PFSK-1 (cell line): ENCODE measurements around the gene AGRN.

ENCODE experiments used
- FOXP2 ChIP-seq: optimal IDR thresholded peaks from 2 replicates; pipeline ENCODE3; 2011; ENCODE audit warnings: borderline replicate concordance, control low read depth, inconsistent platforms; ENCODE audit not compliant: insufficient read depth; ENCODE audit errors: extremely low read length, extremely low read depth
- POLR2AphosphoS5 ChIP-seq: IDR thresholded peaks from 2 replicates; pipeline ENCODE4 v1.6.1; 2012; ENCODE audit warnings: low read depth, mild to moderate bottlenecking, control low read depth, low read length, moderate library complexity
- REST ChIP-seq, 2 experiments: IDR thresholded peaks; 2 replicates each; pipeline versions ENCODE4 v1.6.1 to v1.8.0; 2011 to 2012; ENCODE audit warnings: low read depth in 2 of 2, low read length in 2 of 2, control low read depth in 1 of 2, inconsistent platforms in 1 of 2, mild to moderate bottlenecking in 1 of 2, moderate library complexity in 1 of 2; ENCODE audit not compliant: insufficient read depth in 1 of 2
- SIN3A ChIP-seq: IDR thresholded peaks from 2 replicates; pipeline ENCODE4 v1.6.1; 2012; ENCODE audit warnings: mild to moderate bottlenecking, low read length, moderate library complexity, borderline replicate concordance; ENCODE audit not compliant: insufficient read depth
- TAF1 ChIP-seq: IDR thresholded peaks from 2 replicates; pipeline ENCODE4 v1.6.1; 2012; ENCODE audit warnings: low read length, control low read depth, borderline replicate concordance; ENCODE audit not compliant: insufficient read depth

The AGRN gene

GRCh38 chr1:1083416-1084371 lies 63.8 kb downstream of the AGRN start:
- TF ChIP-seq POLR2AphosphoS5 (no peak), TAF1 (no peak), FOXP2 (no peak), REST (IDR thresholded peaks at IDR 0.05; ENCODE audit: insufficient read depth in 1 of 2, low read depth in 2 of 2, low read length in 2 of 2) (no peak), SIN3A (no peak)

GRCh38 chr1:1084372-1085170 lies 64.7 kb downstream of the AGRN start:
- TF ChIP-seq FOXP2, result no peak

GRCh38 chr1:1085171-1085841 lies 65.4 kb downstream of the AGRN start:
- no peak for TF ChIP-seq SIN3A
- no peak for TF ChIP-seq TAF1
- no peak for TF ChIP-seq POLR2AphosphoS5
- TF ChIP-seq REST (IDR thresholded peaks at IDR 0.05; ENCODE audit: insufficient read depth in 1 of 2, low read depth in 2 of 2, low read length in 2 of 2), result no peak

GRCh38 chr1:1085911-1086841 lies 66.3 kb downstream of the AGRN start:
- no peak for TF ChIP-seq REST (IDR thresholded peaks at IDR 0.05; ENCODE audit: insufficient read depth in 1 of 2, low read depth in 2 of 2, low read length in 2 of 2)
- TF ChIP-seq POLR2AphosphoS5, result no peak
- no peak for TF ChIP-seq SIN3A
- TF ChIP-seq FOXP2, result no peak
- TF ChIP-seq TAF1, result no peak

GRCh38 chr1:1086911-1087341 lies 67.0 kb downstream of the AGRN start:
- TF ChIP-seq FOXP2, result no peak
- no peak for TF ChIP-seq REST (IDR thresholded peaks at IDR 0.05; ENCODE audit: insufficient read depth in 1 of 2, low read depth in 2 of 2, low read length in 2 of 2)
- no peak for TF ChIP-seq POLR2AphosphoS5
- TF ChIP-seq SIN3A, result no peak
- no peak for TF ChIP-seq TAF1
